GM21737 (cell line): ENCODE results near the gene RDH11.

Experiments used
- ATAC-seq: cut with Tn5 transposase; IDR thresholded peaks from one replicate; pipeline ENCODE4 v1.9.1; 2021; ENCODE audit warnings: mild to moderate bottlenecking, moderate library complexity; ENCODE audit not compliant: unreplicated experiment

The RDH11 gene

DNA sequence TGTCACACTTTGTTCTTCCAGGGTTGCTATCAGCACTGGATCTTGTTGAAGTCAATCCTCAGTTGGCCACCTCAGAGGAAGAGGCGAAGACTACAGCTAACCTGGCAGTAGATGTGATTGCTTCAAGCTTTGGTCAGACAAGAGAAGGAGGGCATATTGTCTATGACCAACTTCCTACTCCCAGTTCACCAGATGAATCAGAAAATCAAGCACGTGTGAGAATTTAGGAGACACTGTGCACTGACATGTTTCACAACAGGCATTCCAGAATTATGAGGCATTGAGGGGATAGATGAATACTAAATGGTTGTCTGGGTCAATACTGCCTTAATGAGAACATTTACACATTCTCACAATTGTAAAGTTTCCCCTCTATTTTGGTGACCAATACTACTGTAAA is 44.9 kb downstream of the RDH11 start:
- no peak for ATAC-seq

DNA sequence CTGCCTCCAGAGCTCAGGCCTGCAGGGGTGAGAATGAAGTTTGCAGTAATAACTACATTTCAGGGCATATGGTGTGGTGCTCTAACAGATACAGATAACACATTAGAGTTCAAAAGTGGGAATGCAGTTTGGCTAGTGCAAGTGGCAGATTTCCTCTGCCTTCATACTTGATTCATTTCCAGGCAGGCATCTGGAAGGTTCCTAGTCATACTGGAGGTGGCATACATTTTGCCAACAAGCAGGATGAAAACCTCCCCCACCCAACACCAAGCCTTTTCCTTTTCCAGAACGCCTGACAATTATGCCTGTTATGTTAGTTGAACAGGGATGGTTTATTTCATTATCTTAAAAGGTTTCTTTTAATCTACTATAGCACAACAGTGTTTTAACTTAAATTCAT is 45.4 kb downstream of the RDH11 start:
- ATAC-seq: no peak

DNA sequence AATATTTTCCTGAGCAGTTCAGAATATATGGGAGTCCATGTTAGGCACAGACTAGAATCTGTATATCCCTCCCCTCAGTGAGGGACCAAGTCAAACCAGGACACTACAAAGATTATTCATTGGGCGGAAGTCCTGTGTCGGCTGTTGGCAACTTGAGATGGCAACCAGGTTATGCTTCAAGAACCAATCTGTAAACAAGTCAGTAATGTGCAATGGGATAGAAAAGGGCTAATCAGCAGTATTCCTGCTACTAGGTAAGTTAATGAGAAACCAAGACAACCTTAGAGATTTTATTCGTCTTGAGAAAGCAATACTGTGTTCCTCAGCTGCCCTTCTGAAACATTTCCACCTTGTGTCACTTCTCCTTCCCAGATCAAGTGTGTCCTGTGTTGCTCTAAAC is 49.4 kb downstream of the RDH11 start:
- no peak for ATAC-seq

DNA sequence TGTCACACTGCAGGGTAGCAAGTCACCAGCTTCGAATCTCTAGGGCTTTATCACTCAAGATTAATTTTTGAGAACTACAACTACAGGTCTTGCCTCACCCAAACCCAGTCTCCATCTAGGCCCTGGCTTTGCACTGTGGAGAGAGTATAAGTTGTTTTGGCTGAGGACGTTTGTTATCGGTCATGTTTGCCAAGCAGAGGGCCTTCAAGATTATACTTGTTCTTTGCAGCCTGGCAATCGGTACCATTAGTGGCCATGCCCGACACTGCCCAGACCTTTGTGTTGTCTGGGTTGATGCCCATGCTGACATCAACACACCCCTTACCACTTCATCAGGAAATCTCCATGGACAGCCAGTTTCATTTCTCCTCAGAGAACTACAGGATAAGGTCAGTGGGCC is 50.1 kb downstream of the RDH11 start:
- no peak for ATAC-seq

DNA sequence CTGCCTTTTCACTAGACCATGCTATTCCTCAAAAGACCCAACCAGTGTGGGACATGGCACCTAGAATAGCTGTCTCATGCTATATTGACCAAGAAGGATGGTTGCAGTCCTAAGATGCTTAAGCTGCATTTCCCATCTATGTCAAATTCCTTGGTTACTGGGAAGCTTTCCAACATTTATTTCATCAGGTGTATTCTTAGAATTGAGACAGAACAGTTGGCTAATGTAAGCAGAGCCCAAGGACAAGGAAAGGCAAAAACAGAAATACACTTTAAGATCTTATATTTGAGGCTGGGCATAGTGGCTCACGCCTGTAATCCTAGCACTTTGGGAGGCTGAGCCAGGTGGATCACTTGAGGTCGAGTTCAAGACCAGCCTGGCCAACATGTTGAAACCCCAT is 51.1 kb downstream of the RDH11 start:
- ATAC-seq: no peak

DNA sequence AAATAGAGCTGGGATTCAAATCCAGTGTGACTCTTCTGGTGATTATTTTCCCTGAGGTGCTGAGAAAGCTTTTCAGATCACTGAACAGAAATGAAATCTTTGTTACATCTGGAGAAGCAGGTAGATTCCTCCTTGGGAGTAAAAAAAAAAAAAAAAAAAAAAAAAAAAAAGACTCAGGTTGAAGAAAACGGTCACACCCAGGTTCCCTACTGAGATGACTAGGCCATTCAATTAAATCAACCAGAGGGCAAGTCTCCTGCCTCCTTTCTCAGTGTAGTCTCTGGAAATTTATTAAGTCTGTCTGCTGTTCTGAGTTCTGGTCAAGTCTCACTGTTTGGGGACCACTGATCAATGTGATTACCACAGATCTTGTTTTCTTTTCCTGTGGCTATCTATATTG is 51.9 kb downstream of the RDH11 start:
- no peak for ATAC-seq

DNA sequence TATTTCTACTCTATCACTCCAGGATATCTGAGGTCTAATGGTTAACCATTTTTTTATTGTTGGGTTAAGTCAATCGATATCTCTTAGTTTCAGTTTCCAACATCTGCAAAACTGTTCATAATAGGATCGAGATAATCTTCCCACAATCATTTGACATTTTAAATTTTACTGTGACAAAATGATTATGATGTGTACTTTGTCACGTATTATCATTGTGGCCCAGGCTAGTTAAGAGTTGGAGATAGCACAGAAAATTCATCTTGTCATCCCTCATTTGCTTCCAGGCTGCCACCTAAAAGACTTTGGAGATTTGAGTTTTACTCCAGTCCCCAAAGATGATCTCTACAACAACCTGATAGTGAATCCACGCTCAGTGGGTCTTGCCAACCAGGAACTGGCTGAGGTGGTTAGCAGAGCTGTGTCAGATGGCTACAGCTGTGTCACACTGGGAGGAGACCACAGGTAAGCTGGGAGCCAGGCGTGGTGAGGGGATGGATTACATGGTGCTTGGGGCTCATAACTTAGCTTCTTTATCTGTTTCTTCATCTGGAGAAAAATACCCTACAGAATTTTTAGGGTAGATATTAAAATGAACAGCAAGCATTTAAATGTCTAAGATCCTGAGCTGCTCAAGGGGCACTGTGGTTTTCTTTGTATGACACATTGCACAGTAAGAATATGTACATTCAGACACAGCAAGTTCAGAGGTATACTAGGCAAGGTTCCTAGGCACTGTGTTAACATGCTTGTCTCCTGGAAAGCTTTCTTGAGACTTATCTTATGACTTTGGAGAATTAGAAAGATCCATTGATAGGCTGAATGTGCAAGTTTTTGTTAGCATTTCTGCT is 53.4 kb downstream of the RDH11 start:
- no peak for ATAC-seq

DNA sequence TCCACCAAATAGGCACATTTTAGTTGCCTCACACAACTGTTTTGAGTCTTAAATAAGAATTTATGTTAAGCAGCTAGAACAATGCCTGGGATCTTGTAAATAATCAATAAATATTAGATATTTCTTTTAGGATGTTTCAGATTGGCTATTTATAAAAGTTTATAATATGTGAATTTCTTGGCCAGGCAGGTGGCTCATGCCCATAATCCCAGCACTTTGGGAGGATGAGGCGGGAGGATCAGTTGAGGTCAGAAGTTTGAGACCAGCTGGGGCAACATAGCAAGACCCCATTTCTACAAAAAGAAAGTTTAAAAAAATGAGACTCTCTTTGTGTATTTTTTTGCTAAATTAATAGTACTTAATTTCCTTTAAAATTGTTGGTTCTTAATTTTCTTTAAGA is 54.1 kb downstream of the RDH11 start:
- no peak for ATAC-seq

DNA sequence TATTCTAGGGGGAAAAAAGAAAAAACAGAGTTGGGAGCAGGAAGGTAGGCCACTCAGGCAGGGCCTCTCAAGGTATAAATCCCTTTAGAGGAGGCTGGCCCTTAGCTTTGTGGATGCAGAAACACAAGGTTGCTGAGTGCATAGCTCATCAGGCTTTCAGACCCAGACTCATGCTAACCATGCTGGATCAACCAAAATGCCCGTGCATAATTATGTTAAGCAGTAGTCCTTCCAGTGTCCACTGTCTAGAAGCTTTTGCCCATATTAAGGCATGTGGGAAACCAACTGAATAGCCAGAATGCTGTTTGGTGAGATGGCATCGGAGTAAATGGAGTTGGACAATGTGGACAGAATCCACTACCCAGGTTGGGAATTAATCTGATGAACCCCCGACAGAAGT is 56.9 kb downstream of the RDH11 start:
- no peak for ATAC-seq

DNA sequence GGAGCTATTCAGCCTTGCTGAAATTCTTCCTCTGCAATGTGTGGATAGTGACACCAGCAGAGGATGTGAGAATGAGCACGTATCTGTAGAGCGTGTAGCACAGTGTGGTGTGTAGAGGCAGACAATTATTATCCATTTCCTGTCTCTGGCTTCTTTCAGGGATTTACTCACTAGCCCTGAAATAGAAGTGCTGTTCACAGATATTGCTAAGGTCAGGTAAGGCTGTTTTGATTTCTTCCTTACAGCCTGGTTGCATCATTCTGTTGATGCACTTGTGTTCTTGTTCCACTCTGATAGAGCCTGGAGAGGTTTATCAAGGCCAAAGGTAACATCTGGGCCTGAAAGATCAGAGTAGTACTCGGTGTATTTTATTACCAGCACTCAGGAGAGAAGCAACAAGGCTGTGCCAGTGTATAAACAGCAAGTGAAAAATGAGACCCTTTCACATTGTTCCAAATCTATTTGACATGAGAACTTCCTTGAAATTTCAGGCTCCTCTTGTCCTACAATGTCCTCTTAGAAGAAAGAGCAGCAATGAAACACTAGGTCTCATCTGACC is 59.1 kb downstream of the RDH11 start:
- no peak for ATAC-seq

DNA sequence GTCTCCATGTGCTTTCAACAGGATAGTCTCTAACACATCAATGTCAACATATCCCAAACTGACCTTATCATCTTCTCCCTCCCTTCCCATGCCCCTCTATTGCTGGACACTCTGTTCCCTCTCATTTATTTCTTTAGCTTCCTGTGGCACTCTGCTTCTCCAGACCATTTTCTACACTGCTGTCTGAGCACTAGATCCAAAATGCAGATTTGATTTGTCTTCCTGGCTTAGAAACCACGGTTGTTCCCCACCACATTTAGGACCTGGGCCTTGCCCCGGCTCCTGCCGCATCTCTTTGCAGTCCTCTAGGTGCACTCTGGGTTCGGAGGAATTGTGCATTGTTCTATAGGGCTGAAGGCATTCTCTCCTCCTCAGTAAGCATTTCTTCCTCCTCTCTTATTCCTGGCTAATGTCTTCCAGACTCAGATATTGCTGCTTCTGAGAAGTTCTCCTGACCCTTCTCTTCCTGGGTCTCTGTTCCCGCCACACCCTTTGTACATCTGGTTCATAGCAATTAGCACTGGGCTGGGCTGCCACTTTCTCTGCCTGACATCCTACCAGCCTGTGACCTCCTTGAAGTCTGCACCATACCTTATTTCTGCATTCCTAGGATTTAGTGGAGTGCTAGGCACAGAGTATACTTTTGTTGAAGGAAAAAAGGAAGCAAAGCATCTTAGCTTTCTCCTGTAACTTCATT is 62.0 kb downstream of the RDH11 start:
- no peak for ATAC-seq

DNA sequence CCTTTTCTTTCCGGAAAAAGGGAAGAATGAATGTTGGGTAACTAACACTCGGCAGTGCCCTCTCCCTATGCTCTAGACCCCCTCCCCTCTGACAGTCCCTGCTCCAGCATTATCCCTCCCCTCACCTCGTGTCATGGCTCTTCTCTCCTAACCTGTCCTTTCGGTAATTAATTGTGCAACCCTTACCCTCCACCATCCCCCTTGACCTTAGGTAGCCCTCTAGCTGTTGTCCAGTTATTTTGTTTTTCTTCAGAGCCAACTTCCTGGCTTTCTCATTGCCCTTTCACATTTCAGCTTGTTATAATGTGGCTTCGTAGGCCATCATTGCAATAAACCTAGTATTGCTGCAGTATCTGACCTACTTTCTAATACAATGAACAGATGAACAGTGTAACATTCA is 64.6 kb downstream of the RDH11 start:
- ATAC-seq: no peak

DNA sequence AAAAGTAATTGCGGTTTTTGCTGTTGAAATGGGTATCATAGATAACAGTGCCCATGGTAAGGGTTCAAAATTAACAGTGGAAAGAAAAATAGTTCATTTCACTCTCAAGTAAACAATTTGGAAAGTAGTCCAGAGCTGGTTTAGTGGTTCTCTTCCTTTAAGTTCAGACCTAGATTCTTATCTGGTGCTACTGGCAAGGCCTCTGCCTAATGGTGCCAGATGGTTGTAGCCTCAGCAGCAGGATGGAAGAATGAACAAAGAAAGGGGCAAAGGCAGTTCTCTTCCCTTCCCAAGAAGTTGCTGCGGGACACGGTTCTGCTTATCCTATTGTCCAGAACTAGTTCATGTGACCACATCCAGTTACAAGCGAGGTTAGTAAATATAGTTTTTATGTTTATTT is 65.4 kb downstream of the RDH11 start:
- no peak for ATAC-seq

DNA sequence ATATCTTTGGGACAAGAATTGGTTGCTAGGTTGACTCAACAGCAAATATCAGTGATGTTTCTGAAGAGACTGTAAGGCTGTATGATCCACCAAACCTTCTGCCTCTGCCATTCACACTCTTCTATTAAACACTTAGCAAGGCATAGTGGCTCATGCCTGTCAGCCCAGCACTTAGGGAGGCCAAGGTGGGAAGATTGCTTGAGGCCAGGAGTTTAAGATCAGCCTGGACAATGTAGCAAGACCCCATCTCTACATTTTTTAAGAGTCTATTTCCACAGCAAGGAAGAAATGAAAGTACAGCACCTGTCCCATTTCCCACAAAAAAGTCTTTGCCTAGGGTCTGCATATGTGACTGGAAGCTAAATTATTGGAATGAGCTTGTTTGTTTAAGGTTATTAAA is 68.0 kb downstream of the RDH11 start:
- no peak for ATAC-seq
